ENCODE measurements around the gene RAD9B.
A peak's percentile ranks its signal among the peaks of the same experiment; 100 is the strongest.
"Not testable (repeated sequence)": the region's sequence is repeated elsewhere in the genome, so short reads cannot be mapped to it uniquely, and the experiment has no call there.

RAD9B gene

DNA sequence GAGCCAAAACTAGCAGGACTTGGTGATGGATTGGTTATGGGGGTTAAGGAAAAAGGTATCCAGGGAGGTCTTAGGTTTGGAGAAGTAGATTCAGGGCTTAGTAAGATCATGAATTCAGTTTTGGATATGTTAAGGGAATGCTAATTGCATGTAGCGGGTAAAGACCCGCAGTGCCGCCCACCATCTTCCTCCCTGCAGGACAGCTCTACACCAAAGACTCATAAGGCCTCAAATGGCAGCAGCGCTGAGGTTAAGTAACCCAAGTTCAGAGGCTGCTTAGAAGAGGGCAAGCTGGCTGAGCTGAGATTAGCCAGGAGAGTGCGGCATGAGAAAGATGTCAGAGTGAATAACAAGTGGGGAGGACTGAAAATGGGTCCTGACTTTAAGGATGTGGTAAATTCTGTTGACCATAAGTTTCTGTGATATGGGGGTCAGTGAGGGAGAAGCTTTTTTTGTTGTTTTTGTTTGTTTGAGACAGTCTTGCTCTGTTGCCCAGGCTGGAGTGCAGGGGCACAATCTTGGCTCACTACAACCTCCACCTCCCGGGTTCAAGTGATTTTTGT is 26.2 kb downstream of the RAD9B start:
- DNase-seq, result no peak

DNA sequence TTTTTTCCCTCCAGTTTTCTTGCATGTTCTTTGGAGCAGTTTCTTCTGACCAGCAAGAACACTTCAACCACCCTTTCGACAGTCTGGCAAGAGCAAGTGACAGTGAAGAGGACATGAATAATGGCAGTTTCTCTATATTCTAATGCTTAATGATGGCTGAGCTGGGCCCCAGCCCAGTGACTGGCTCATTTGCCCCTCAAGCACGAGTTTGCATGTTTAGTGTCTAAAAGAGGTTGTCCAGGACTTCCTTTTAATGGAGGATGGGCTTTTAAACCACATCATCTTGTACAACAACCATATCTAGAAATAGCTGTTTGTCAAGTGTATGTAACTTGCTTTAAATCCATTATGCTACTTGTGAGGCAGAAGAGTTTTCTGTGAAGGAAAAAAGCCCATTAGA is 28.4 kb downstream of the RAD9B start:
- DNase-seq, result no peak

DNA sequence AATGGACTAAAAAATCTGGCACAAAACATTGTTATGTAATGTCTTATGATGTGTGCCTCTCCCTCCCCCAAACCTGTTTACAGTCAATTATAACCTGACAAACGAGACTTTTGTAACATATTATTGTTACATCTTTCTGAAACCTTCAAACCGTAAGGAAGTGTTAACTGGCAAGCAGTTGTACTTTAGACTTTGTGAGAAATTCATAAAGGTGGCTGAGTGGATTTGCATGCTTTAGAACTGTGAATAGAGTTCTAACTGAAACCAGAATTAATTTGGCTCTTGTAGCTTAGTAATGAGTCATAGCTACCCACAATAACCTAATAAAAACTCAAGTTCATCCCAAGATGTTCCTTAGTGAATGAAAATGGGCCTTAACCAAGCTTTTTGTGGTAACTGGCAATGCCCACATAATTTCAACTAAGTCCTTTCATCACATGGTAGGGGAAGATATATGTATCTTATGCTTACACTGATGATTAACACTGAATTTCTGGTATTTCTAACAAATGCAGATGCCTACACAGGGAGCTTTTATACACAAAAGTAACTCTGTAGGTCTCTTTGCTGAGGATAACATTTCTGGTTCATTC is 29.7 kb downstream of the RAD9B start:
- DNase-seq, result peak in 1 of 5 experiments; percentile 36

DNA sequence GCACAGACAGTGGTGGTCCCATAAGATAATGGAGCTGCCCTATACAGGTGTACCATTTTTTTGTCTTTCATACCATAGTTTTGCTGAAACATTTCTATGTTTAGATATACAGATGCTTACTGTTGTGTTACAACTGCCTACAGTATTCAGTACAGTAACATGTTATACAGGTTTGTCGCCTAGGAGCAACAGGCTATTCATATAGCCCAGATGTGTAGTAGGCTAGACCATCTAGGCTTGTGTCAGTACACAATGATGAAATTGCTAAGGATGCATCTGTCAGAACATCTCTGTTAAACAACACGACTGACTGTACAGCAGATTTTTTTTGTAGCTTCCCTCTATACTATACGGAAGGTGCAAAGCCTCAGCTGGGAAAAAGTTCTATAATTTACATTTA is 30.5 kb downstream of the RAD9B start:
- DNase-seq, result no peak

DNA sequence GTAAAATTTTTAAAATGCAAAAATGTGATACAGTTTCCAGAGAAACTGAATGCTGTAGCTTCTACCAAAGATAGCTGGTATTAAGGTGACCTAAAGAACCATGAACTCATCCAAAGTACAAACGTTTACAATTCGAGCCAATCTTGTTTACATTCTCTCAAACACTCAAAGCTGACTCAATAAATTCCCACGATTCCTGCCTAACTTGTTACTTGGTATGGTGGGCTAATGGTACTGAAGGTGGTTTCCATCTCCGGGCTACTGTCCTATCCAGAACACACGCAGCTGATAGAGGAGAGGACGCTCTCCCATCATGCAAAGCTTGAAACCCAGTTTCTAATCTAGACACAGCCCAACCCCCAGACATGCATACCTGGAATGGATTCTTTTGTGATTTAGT is 31.5 kb downstream of the RAD9B start:
- DNase-seq, result no peak

DNA sequence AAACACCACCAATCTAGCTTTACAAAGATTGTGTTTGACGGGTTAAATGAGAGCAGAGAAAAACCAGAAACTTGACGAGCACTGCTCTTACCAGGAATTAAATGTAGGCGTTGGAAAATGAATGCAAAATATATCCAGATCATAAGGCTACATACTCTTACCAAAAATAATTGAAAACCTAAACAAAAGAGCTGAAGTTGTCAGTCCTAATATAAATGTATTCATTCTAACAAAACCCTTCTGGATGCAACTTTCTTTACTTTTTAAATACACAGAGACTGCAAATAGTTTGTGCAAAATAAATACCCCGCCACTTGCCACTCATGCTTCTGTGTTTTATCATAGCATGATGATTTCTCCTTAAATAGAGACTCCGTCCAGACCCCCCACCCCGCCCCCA is 32.7 kb downstream of the RAD9B start:
- no peak for DNase-seq

DNA sequence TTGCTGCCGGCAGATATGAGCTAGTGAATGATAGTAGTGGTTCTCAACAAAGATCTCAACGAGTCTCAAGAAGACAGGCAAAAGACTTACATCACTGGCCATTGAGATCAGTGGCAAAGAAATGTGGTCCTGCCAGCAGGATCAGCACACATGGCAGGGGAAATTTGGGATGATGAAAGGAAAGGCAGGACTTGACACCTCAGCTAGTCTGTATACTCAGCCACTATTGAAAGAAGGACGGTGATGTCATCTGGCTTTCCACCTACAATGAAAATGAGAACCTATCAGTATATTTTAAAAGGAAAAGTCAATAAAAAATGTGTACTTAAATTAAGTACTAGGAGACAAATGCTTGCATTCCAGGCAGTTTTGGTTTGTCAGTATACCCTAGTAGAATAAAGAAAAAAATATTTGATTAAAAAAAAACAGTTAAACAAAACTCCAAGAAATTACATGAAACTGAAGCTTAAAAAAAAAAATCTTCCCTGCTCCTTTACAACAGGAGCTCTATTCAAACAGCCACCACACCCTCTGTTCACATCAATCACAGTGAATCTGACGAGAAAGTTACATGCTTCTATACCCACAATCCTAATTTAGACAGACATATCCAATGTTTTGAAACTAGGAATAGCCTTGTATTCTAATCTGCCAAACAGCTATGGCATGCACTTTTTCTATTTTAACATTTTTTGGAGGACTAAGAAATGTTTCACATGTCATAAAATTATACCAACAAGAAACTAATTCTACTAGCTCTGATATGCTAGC is 34.9 kb downstream of the RAD9B start:
- DNase-seq, result no peak

DNA sequence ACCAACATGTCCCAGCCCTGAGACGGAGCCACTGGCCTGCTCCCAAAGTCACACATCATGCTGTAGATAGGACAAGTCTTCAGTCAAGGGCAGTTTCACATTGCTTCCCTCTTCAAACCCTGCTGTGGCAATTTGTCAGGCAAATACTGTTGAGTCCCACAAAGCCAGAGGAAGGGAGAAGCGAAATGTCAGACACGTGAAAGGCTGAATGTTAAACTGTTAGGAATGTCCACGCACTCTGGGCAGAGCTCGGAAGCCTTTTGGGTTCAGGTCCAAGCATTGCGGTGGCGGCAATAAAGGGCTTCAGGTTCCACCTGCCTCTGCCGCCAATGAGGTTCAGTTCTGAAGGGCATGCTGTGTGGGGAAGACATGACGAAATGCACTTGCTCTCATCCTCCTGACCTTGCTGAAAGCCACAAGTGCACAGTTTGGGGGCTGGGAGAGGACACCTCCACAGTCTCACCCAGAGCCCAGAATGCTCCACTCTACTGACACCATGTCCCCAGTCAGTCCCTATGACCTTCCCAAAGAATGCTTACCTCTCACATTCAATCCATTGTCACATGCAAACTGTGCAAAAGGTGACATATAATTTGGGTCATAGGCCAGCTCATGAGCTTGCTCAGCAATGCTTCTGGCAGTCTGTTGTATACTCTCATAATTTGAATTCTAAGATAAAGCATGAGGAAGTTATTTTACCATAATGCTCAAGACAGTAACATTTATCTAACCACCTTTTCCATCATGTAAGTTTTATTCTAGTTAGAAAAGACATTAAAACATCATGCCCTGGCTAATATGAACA is 35.7 kb downstream of the RAD9B start:
- DNase-seq, result no peak

DNA sequence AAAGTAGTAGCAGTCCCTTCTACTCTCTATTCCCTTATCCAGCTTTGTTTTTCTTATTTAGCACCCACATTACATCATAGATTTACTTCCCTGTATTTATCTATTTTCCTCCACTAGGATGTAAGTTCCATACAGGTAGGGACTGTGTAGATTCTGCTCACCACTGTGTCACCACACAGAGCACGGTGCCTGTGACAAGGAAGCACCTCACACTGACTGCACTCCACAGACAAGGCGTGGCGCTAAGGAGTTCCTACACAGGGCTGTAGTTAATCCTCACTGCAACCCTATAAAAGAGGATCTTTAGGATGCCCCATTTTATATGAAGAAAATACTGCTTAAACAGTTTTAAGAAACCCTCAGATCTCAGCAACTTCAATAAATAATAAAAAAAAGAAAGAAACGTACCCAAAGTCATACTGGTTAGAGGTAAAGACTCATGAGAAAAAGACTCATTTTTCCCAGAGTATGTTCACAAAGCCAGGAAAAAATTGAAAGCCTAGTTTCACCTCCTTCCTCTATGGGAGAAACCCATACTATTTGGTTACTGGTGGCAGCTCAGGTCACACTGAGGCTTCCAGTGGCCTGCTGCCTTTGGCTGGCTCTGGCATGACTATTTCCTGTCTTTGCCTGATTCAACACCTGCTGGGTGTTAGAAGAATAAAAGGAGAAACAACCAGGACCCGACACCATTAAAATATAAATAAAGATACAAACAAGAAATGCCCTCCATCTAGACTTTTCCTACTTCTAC is 36.9 kb downstream of the RAD9B start:
- no peak for DNase-seq

DNA sequence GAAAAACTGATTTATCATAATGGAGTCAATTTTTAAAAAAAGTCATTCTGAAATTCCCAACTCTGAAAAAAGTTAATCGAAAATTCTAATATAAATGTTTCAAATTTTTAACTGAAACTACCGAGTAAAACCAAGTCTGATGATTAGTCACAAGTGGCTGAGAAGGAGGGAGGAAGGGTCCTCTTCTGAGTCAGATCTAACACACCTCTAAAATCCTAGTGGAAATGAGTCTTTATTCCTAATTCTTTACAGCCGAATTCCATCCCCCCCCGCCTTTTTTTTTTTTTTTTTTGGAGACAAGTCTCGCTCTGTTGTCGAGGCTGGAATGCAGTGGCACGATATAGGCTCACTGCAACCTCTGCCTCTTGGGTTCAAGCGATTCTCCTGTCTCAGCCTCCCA is 37.9 kb downstream of the RAD9B start:
- no peak for DNase-seq

DNA sequence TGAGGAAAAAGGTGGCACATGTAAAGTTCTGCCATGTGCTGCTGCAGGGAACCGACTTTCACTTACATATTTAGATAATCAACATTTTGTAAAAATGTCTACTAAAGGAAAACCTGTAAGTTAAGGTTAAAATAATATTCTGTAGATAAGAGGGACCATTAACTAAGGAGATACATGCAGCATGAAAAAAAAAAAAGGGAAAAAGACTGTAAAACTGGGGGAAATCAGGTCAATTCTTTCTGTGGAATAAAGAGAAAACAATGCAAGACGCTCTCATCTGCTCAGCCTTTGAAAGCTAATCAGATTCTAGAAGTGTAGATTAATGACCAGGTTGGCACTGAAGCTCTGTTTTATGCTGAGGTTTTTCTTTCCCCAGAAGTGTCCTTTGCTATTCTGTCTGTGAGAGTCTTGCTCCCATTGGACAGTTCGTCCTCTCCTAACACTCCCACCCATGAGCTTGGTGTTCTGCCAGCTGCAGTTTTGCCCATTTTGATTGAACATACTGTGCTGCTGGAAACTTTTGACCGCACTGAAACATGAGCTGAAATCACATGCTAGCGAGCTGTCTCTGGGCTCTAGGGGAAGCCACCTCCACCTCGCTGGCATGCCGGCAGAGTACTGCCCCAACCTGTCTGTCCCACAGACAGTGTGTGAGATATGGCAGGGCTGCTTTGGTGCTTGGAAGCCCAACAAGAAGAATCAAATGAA is 41.3 kb downstream of the RAD9B start:
- peak in 1 of 5 experiments; percentile 8 for DNase-seq

DNA sequence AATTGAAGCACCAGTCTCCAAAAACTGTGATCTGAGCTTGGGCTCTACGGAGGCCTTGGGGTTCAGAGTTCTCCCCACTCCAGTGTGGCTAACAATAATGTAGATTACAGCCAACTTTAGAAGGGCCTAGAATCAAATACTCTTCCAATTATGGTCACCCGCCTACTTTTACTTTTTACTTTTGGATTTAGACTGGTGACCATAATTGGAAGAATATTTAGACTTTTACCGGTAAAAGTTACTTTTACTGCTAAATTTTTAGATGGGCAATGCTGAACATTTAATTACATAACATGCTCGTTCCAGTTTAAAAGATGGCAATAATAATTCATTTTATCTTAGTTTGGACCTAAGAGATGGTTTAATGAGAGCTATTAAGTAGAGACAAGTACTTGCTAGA is 41.8 kb downstream of the RAD9B start:
- no peak for DNase-seq

DNA sequence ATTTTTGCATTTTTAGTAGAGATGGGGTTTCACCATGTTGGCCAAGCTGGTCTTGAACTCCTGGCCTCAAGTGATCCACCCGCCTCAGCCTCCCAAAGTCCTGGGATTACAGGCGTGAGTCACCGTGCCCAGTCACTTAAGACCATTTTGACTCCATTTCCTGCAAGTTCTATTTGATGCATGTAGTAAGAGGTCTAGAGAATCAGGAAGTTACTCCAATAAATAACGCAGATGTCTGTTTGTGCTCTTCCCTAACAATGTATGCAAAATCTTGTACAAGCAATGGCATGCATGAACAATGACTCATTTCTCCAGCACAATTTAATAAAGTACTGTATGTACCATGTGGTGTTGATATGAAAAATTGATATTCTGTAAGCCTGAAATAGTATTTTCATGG is 43.1 kb downstream of the RAD9B start:
- not testable (repeated sequence) for DNase-seq

DNA sequence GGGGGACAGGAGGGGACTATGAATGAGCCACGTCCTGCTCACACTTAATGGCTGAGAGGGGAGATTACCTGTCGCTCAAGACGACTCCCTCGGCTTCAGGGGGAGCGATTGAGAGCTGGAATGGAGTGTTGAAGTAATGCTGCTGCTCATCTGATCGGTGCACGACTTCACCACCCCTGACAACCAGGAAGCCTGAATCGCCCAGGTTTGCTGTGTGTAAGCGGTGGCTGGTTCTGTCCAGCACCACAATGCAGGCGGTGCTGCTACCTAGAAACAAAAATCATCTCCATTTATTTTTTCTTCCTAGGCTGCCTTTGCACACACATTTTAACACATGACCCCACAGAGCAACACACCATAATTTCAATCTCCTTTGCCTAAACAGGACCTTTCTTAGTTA is 43.7 kb downstream of the RAD9B start:
- no peak for DNase-seq

DNA sequence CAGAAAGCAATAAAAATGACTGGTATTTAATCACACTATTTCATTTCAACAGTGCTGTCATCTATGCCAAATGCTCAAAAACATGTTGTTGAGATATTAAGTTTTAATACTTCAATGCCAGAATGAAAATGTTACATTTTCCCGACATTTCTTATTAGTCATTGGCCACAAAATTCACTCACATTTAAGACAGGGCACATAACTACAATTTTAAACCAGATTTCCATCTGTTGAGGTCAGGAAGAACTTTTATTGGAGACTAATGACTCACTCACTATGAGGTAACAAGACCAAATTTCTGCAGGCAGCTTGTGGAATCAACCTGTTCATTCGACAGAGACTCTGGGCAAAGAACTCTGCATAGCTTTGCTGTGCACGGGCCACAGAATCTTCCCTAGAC is 44.2 kb downstream of the RAD9B start:
- no peak for DNase-seq

DNA sequence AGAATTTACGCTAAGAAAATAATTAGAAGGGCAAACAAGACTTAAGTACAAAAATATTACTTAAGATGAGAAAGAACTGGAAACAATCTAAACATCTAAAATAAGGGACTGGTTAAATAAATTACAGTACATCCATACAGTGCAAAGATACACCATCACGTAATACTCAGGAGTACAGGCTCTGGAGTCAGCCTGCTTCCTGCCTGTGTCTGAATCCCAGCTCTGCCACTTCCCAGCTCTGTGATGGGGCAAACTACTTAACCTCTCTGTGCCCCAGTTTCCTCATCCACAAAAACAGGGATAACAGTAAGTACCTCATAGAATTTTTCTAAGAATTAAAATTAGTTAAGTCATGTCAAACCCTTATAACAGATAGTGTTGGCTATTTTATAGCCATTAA is 45.0 kb downstream of the RAD9B start:
- no peak for DNase-seq

DNA sequence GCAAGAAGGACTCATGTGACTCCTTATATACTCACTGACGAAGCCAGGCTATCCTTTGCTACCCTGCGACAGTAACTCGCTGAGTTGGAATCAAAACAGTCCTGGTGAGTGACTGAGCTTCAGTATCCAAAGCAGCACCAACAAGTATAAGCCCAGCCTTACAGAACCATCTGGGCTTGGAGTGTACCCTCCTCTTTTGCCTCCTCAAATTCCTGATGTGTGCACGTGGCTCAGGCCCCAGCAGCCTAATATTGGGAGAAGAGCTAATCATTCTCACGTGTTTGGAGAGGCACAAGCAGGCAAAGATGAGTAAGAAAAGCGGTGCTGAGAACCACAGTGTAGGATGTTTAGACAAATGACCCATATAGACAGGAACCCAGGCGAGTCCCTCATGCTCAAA is 46.5 kb downstream of the RAD9B start:
- DNase-seq, result no peak

DNA sequence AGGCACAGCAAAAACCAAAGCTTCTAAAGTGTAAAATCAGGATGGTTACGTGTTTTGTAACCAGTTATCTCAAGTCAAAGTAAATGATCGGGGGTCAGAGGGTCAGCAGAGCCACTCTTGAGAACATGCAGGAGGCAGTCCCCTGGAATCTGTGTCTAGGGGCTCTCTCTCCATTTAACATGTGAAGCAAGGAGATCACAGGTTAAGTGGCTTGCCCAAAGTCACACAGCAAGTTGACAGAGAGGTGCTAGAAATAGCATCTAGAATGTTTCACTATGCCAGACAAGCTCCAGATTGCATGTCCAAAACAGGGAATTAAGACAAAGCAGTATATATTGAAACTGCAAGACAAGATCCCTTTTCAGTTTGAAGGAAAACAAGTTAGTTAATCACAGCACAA is 47.6 kb downstream of the RAD9B start:
- DNase-seq, result no peak

DNA sequence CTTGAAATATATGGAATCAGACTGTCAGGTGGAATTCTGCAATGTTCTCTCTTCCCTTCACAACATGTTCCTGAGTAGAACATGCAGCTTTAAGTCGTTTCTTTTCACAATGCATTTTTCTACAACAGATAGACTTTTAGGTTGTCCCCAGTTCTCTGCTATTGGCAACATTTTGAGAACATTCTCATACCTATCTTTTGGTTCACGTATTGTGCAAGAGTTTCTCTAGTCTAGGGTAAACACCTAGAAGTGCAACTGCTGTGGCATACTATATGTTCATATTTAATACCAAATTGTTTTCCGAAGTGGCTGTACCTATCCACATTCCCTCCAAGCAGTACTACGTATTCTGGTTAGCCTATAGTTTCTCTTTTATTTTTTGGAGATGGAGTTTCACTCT is 48.9 kb downstream of the RAD9B start:
- no peak for DNase-seq

All from T-helper 2 cell (primary cell).